Activated naive CD4-positive, alpha-beta T cell treated with anti-CD3 and anti-CD28 coated beads, Interleukin-2, amount 50 U/mL, for 72 hours (primary cell): ENCODE measurements around the gene SH3GLB1. TPM values are rescaled to one million over a fixed set of nuclear protein-coding genes. Genes with fewer than 3 reads are reported as not detected.
"Not testable (repeated sequence)": the region's sequence is repeated elsewhere in the genome, so short reads cannot be mapped to it uniquely, and the experiment has no call there.

Experiments
- ATAC-seq, 2 donors: fragments of 150-1000 bp; cut with Tn5 transposase; 2 replicates each; pipeline ENCODE4 v1.10.0; 2021; ENCODE audit warnings: mild to moderate bottlenecking in 2 of 2, moderate library complexity in 2 of 2
- DNase-seq, 2 donors: peaks; one replicate each; pipeline ENCODE4 v3.0.0; 2021 to 2022; ENCODE audit warnings: low spot score in 2 of 2
- H3K27ac Mint-ChIP-seq, 2 donors: one replicate each; pipeline ENCODE4 v1.8.0; 2022; ENCODE audit warnings: mild to moderate bottlenecking in 2 of 2, mixed read lengths in 2 of 2
- H3K36me3 Mint-ChIP-seq, 2 donors: one replicate each; pipeline ENCODE4 v1.8.0; 2022; ENCODE audit warnings: mixed read lengths in 2 of 2
- H3K9me3 Mint-ChIP-seq, 2 donors: one replicate each; pipeline ENCODE4 v1.8.0; 2022; ENCODE audit warnings: mixed read lengths in 2 of 2
- total RNA-seq, 2 donors: library from RNA; stranded (reverse); gene quantifications; one replicate each; pipeline ENCODE4 v1.2.3, GENCODE V29; 2022

The SH3GLB1 gene
- 10 to 100 TPM; 58.0 to 59.1 TPM for total RNA-seq

DNA sequence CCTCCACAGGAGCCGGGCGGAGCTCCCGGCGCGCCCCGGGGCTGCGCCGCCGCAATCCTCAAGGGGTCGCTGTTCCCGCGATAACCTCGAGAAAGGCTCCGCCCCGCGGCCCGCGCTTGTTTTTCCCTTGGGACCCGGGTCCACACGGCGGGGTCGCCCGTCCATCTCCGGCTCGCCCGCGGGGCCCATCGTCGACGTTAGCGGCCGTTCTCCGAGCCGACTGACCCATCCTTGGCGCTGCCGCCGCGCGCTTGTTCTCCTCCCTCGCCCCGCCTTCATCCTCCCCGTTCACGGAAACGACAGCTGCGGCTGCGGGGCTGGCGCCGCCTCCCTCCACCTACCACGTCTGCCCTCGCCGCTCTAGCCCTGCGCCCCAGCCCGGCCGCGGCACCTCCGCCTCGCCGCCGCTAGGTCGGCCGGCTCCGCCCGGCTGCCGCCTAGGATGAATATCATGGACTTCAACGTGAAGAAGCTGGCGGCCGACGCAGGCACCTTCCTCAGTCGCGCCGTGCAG lies at the start of gene SH3GLB1:
SH3GLB1 (plus strand) TSS at position 119 of the 514 bp plus-strand sequence; CDS start at position 443, 324 bp downstream.
- ATAC-seq = peak; percentile 90 to 94
- peak within 1 kb of the TSS; percentile 96 to 99 for H3K27ac Mint-ChIP-seq
- peak; percentile 90 to 91 for DNase-seq
- peaks cover 16 to 17% of the 10 kb centered on the region in 2 donors for H3K36me3 Mint-ChIP-seq
- no peaks in the 10 kb centered on the region for H3K9me3 Mint-ChIP-seq

DNA sequence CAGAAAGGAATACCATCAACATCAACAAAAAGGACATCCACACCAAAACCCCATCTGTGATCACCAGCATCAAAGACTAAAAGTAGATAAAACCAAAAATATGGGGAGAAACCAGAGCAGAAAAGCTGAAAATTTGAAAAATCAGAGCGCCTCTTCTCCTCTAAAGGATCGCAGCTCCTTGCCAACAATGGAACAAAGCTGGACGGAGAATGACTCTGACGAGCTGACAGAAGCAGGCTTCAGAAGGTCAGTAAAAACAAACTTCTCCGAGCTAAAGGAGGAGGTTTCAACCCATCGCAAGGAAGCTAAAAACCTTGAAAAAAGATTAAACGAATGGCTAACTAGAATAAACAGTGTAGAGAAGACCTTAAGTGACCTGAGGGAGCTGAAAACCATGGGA lies 46.0 kb upstream of the SH3GLB1 start:
- ATAC-seq, DNase-seq, H3K36me3 Mint-ChIP-seq, H3K9me3 Mint-ChIP-seq, H3K27ac Mint-ChIP-seq: not testable (repeated sequence)

DNA sequence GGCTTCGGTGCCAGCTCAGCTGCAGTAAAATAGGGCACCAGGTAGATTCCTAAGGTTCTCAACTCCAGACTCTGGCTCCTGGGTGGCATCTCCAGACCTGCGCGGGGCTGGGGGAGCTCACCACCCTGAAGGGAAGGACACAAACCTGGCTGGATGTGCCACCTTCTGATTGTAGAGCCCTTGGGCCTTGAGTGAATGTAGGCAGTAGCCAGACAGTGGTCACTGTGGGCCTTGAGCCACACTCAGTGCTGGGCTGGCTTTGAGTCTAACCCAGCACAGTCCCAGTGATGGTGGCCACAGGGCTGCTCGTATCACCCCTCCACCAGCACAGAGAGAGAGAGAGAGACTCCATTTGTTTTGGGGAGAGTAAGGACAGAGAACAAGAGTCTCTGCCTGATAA lies 38.0 kb upstream of the SH3GLB1 start:
- peaks cover 4 to 5% of the 10 kb centered on the region in 2 donors for H3K9me3 Mint-ChIP-seq
- ATAC-seq (no peak), DNase-seq (no peak)
- peaks cover 0 to 16% of the 10 kb centered on the region in 2 donors for H3K36me3 Mint-ChIP-seq
- no peak overlapping the region for H3K27ac Mint-ChIP-seq

DNA sequence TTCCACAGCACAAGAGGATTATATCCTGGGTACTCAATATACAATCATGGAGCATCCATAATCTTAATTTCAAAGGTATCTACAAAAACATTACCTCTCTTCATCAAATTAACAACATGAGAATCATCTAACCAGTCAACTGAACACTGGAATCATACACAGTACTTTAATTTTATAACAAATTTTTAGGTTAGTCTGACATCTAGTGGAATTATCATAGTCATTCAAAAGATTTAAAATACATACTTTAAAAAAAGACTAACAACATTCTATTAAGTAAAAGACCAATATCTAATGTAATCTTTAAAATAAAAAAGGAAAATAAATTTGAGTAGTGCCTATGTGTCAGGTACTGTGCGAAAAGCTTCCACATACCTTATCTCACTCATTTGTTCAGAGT lies 16.8 kb upstream of the SH3GLB1 start:
- Mint-ChIP-seq H3K36me3 (no peaks in the 10 kb centered on the region), H3K27ac (no peak overlapping the region), H3K9me3 (no peaks in the 10 kb centered on the region)
- DNase-seq (no peak), ATAC-seq (no peak)

DNA sequence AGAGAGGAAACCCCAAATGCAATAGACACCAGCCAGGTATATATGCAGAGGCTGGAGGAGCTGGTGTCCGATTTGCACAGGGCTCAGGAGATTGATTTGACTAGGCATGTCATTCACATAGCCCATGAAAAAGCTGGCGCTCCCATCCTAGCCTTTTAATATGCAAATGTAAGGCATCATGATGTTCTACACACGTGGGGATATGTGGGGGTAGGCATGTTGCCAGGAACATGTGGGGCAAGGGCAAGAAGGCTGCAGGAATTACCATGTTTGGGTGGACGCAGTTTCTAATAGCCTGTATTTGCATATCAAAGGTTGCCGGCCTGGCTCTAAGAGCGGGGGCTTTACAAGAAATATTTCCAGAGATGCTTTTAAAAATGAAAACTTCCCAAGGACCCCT lies 11.7 kb upstream of the SH3GLB1 start:
- DNase-seq (no peak), ATAC-seq (no peak)
- no peak overlapping the region for H3K27ac Mint-ChIP-seq
- no peaks in the 10 kb centered on the region for H3K36me3 Mint-ChIP-seq
- no peaks in the 10 kb centered on the region for H3K9me3 Mint-ChIP-seq

DNA sequence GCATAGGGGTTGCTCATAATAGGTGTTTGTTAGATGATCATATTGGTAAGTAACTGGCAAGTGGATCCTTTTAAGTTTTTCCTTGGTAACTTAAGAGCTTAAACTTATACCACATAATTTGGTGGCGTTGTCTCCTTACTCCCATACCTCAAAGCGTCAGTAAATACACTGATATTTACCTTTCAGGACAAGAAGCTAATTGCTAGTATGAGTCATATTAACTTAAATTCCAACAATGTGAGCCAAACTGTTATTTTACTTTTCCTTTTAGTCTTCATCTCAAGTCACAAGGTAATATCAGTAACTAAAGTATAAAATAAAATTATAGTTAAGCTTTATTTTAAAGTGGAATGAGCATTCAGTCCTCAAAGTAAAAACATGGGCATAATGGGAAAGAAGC lies 9.0 kb upstream of the SH3GLB1 start:
- ATAC-seq (no peak), DNase-seq (no peak)
- Mint-ChIP-seq H3K36me3 (no peaks in the 10 kb centered on the region), H3K9me3 (no peaks in the 10 kb centered on the region), H3K27ac (no peak overlapping the region)

DNA sequence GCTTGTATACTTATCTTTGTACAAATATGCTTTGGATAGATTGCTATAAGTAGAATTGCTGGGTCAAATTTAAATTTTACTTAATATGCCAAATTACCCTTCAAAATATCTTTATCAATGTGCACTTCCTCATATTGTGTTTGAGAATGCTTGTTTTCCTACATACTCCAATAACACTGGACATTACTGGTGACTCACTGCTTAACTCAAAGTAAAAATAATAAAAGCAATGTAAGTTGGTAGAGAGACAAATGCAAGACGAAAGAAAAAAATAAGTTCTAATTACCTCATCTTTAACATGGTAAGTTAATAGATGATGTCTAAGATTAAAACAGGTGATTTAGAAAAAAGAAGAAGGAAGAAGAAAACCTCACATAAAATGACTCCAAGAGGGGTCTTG lies 7.9 kb upstream of the SH3GLB1 start:
- DNase-seq (no peak), ATAC-seq (no peak)
- Mint-ChIP-seq H3K27ac (no peak overlapping the region), H3K36me3 (no peaks in the 10 kb centered on the region), H3K9me3 (no peaks in the 10 kb centered on the region)

DNA sequence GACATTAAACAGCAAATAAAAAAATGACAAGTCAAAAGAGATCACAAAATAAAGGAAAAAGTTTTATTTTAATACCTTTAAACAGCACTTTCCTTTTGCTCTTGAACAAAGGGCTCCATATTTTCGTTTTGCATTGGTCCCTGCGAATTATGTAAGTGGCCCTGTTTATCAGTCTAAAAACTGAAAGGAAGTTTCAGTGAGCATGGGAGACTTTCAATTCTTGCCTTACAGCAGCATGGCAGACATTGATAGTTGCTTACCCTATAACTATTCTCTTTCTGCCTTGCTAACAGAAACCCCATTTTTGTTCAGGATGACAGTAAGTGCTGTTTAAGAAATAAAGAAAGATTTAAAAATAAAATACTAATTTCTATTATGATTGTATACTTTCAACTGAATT lies 5.2 kb upstream of the SH3GLB1 start:
- Mint-ChIP-seq H3K9me3 (no peaks in the 10 kb centered on the region), H3K27ac (no peak overlapping the region), H3K36me3 (peaks cover 6 to 9% of the 10 kb centered on the region in 2 donors)
- ATAC-seq (no peak), DNase-seq (no peak)

DNA sequence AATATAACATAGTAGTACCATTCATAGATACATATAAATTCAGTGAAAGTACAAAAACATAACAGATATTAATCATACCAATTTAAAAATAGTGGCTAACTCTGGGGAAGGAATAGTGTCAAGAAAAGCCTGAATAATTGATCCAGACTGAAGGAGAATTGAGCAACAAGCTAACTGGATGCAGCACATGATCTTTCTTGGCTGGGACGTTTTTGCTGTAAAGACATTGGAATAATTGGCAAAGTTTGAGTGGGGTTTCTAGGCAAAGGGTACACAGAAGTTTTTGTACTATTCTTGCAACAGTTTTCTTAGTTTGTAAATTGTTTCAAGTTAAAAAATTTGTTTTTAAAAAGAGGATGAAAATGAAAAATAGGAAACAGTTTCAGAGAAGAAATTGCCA lies 2.6 kb upstream of the SH3GLB1 start:
- no peak overlapping the region for H3K27ac Mint-ChIP-seq
- DNase-seq (no peak), ATAC-seq (no peak)
- H3K36me3 Mint-ChIP-seq = peaks cover 9 to 17% of the 10 kb centered on the region in 2 donors
- no peaks in the 10 kb centered on the region for H3K9me3 Mint-ChIP-seq

DNA sequence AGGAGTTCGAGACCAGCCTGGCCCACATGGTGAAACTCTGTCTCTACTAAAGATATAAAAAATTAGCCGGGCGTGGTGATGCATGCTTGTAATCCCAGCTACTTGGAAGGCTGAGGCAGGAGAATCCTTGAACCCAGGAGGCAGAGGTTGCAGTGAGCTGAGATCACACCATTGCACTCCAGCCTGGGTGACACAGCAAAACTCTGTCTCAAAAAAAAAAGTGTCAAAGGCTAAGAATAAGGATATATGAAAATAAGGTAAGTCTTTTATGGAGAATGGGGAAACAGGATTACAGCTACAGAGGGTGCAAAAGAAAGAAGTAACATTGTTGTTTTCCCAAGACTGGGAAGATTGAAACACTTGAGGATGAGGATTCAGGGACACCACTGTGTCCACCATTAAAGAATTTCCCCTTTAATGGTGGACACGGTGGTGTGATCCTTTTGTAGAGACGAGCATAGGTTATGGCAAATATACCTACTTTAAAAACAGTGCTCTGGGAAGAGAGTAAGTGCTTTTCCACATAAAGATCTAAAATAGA lies 1.4 kb upstream of the SH3GLB1 start:
- H3K9me3 Mint-ChIP-seq = not testable (repeated sequence)

DNA sequence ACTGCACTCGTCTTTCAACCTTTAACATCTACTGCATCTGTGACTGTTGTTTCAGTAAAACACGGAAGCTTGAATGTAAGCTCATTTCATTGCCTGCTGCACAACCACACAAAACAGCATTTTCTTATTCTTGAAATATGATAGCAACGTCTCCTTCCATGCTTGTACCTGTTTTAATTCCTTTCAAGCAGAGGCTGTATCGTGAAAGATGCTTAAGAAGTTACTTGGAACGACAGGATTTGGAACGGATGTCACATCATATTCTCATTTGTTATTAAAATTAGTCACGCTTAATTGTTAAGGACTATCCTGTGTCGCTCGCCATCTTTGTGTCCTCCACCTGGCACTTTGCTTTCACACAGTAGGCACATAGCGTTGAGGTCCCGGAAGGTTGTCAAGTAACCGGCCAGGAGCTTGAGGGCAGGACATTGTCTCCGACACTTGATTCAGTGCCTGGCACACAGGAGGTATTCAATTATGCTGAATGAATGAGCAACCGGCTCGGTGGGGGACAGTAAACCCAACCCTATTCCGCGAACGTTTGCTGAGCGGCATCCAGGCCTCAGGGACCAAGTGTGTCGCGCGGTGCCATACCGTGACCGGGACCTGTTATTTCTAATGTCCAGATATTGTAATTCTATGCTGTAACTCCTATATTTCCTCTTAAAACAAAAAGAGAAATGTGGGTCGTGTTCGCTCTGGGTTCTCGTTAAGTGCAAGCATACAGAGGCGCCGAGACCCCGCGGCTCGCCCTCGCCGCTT lies 499 bp upstream of the SH3GLB1 start:
- DNase-seq = peak in 1 of 2 donors; percentile 68
- ATAC-seq = peak; percentile 36 to 58
- Mint-ChIP-seq H3K36me3 (peaks cover 16 to 17% of the 10 kb centered on the region in 2 donors), H3K9me3 (no peaks in the 10 kb centered on the region), H3K27ac (peak overlapping the region; percentile 66 to 96)

More for the DNA sequence above, 1.4 kb upstream of the SH3GLB1 start:
- Mint-ChIP-seq H3K27ac (peak overlapping the region; percentile 74 to 96), H3K36me3 (peaks cover 16 to 17% of the 10 kb centered on the region in 2 donors)
- not testable (repeated sequence) for DNase-seq, ATAC-seq

DNA sequence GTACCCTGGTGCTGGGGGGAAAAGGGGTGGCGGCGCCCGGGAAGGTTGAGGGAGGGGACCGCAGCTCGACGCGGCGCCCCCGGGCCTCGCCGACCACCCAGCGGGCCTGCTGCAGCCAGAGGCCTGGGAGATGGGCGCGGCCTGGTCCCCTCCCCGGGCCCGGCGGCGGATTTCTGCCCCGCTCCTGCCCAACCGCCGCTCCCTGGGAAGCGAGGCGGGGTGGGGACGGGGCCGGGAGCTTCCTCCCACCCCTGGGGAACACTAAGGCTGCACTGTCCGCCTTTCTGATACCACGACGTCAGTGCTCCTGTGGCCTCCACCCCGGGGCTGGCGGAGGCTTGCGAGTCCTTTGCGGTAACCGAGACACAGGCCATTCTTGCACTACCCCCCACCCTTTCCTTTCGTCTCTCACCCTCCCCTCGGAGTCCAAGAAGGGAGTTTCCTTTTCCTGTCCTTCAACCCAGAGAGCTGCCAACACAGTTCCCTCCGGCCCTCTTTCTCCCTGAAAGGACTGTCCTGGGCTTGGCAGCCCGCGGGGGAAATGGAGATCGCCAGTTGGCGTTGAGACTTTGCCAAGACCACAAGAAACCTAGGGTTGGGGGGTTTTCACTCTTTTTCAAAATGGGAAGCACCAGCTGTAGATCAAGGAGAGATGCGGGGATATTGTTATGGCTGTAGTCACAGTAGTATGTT lies 742 bp downstream of the SH3GLB1 start:
- peak; percentile 33 to 62 for ATAC-seq
- peak overlapping the region; percentile 96 to 99 for H3K27ac Mint-ChIP-seq
- H3K36me3 Mint-ChIP-seq = peaks cover 16 to 17% of the 10 kb centered on the region in 2 donors
- DNase-seq = peak; percentile 27 to 82
- H3K9me3 Mint-ChIP-seq = no peaks in the 10 kb centered on the region

DNA sequence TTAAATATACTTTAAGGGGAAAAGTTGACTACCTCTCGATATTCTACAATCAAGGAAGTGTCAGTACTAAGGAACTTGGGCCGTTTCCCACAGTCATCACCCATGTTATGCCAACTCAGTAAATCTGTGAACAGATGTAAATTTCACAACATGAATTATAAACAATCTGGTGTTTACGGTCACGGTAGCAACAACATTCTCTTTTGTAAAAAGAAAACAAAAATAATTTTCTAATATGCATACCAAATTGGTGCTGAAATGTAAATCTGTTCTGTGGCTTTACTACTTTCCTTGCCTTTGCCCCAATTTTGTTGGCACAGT lies 1.2 kb downstream of the SH3GLB1 start:
- Mint-ChIP-seq H3K36me3 (peaks cover 16 to 17% of the 10 kb centered on the region in 2 donors), H3K9me3 (no peaks in the 10 kb centered on the region), H3K27ac (peak overlapping the region; percentile 96 to 99)
- no peak for ATAC-seq
- no peak for DNase-seq

DNA sequence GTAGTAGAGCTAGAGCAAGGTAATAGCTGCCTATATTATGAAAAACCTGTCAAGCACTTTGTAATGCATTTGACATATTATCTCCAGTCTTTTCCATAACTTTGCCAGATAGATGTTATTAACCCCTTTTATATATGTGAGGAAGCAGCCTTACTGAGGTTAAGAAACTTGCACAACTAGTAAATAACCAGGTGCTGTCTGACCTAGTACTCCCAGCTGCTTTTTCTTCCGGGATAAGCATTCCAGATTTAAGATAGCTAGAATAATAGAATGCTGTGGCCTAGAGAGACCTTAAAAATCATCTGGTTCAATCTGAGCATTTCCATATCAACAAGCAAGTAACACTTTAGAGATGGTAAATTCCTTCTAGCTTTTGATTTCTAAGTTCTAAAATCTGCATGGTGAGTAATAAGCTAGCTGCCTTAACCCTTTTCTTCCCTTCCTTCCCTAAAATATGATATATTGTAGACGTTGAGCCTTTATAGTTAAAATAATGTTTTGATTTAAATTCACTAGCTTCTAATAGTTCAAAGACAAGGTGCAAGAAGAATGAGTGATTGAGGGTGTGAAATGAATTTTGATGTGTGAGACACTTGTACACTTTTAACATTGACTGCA lies 1.8 kb downstream of the SH3GLB1 start:
- H3K27ac Mint-ChIP-seq = peak overlapping the region in 1 of 2 donors; percentile 96
- DNase-seq (no peak), ATAC-seq (no peak)
- H3K36me3 Mint-ChIP-seq = peaks cover 16 to 17% of the 10 kb centered on the region in 2 donors
- no peaks in the 10 kb centered on the region for H3K9me3 Mint-ChIP-seq

DNA sequence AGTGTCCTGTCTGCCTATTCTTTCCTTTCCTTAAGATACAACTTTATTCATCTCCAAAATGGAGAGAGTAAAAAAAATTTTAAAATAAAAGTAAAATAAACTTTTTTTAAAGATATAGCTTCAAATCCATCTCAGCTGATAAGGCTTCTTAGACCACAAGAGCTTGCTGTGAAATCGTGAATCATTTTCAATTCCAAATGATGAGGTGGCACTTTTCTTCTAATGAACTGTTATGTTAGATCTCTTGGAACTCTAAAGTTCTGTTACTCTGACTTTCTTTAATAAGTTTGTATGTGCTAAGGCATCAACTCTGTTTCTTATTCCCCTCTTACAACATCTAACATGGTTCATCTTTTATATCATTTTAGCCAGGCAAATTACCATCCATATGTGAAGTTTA lies 4.5 kb downstream of the SH3GLB1 start:
- ATAC-seq = no peak
- H3K9me3 Mint-ChIP-seq = no peaks in the 10 kb centered on the region
- H3K27ac Mint-ChIP-seq = no peak overlapping the region
- H3K36me3 Mint-ChIP-seq = peaks cover 7 to 13% of the 10 kb centered on the region in 2 donors
- no peak for DNase-seq

DNA sequence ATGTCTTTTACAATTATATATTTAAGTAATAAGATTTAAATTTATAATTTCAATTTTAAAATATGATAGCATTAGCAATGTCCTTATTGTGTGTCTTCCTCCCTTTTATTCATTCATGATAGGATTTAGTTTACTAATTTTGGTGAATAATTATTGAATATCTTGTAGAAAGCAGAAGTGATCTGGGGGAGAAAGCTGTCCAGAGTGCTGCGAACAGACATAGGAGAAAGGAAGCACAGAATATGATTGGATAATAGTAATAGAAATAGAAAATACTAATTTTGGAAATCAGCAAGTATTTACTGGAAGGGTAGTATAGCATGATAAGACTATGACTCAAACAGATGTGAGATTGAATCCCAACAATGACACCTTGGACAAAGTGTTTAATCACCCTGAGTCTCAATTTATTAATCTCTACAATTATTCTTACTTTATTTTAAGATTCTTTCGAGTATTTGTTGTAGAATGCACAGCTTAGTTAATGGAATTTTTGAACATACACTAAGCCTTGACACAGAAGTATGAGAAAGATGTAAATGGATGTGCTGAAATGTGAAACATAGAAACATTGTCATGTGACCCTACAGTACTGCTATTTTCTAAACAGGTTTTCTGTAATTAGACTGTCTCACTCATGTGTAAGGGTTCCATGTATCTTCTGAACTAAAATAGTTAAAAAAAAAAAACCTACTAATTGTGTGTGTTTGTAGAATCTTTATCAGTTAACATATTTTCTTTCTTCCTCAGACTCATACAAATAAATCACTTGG lies 7.9 kb downstream of the SH3GLB1 start:
- no peaks in the 10 kb centered on the region for H3K9me3 Mint-ChIP-seq
- DNase-seq = no peak
- no peak for ATAC-seq
- H3K36me3 Mint-ChIP-seq = peaks cover 0 to 2% of the 10 kb centered on the region in 2 donors
- no peak overlapping the region for H3K27ac Mint-ChIP-seq
